Measurements from ENCODE around the gene SRGAP2B. TPM values are rescaled to one million over a fixed set of nuclear protein-coding genes. Genes with fewer than 3 reads are reported as not detected.
"Not testable (repeated sequence)": the region's sequence is repeated elsewhere in the genome, so short reads cannot be mapped to it uniquely, and the experiment has no call there.

Gene SRGAP2B
- total RNA-seq, 1 donor from 2014 or later: 28.1 TPM

GRCh38 chr1:144998134-144998980 is 96.8 kb downstream of the SRGAP2B start:
- DNase-seq (ENCODE audit: low spot score): not testable (repeated sequence)

GRCh38 chr1:144995833-144996410 is 99.2 kb downstream of the SRGAP2B start:
- not testable (repeated sequence) for DNase-seq (ENCODE audit: low spot score)

GRCh38 chr1:144992915-144993314 is 102.2 kb downstream of the SRGAP2B start:
- DNase-seq (ENCODE audit: low spot score): not testable (repeated sequence)

GRCh38 chr1:144990611-144991010 is 104.5 kb downstream of the SRGAP2B start:
- DNase-seq (ENCODE audit: low spot score): not testable (repeated sequence)

GRCh38 chr1:144987131-144987530 is 108.0 kb downstream of the SRGAP2B start:
- DNase-seq (ENCODE audit: low spot score): not testable (repeated sequence)

GRCh38 chr1:144986171-144986860 is 108.8 kb downstream of the SRGAP2B start:
- DNase-seq (ENCODE audit: low spot score): not testable (repeated sequence)

GRCh38 chr1:144985550-144986170 is 109.5 kb downstream of the SRGAP2B start:
- DNase-seq (ENCODE audit: low spot score): not testable (repeated sequence)

GRCh38 chr1:144982802-144983525 is 112.2 kb downstream of the SRGAP2B start:
- DNase-seq (ENCODE audit: low spot score): not testable (repeated sequence)

GRCh38 chr1:144981157-144981556 is 114.0 kb downstream of the SRGAP2B start:
- not testable (repeated sequence) for DNase-seq (ENCODE audit: low spot score)

- DNase-seq (ENCODE audit: low spot score): not testable (repeated sequence)
These were observed 115.0 kb downstream of the SRGAP2B start for GRCh38 chr1:144979960-144980595.

GRCh38 chr1:144977856-144978255 is 117.3 kb downstream of the SRGAP2B start:
- DNase-seq (ENCODE audit: low spot score): not testable (repeated sequence)

- not testable (repeated sequence) for DNase-seq (ENCODE audit: low spot score)
These were observed 123.2 kb downstream of the SRGAP2B start for GRCh38 chr1:144971936-144972335.

GRCh38 chr1:144966488-144966887 is 128.6 kb downstream of the SRGAP2B start:
- not testable (repeated sequence) for DNase-seq (ENCODE audit: low spot score)

GRCh38 chr1:144964765-144965164 is 130.4 kb downstream of the SRGAP2B start:
- not testable (repeated sequence) for DNase-seq (ENCODE audit: low spot score)

GRCh38 chr1:144964186-144964585 is 130.9 kb downstream of the SRGAP2B start:
- DNase-seq (ENCODE audit: low spot score): not testable (repeated sequence)

GRCh38 chr1:144963571-144963970 is 131.6 kb downstream of the SRGAP2B start:
- not testable (repeated sequence) for DNase-seq (ENCODE audit: low spot score)

GRCh38 chr1:144961604-144962583 is 133.2 kb downstream of the SRGAP2B start:
- DNase-seq (ENCODE audit: low spot score): not testable (repeated sequence)

GRCh38 chr1:144960929-144961488 is 134.1 kb downstream of the SRGAP2B start:
- DNase-seq (ENCODE audit: low spot score): not testable (repeated sequence)

- not testable (repeated sequence) for DNase-seq (ENCODE audit: low spot score)
These were observed 146.7 kb downstream of the SRGAP2B start for GRCh38 chr1:144948390-144948789.
